HG03558 (cell line): ENCODE data around the gene IMMP2L.
A peak's percentile ranks its signal among the peaks of the same experiment; 100 is the strongest.

Source experiments
- ATAC-seq: cut with Tn5 transposase; IDR thresholded peaks from one replicate; pipeline ENCODE4 v1.9.1; 2021; ENCODE audit warnings: moderate number of reproducible peaks; ENCODE audit not compliant: unreplicated experiment; ENCODE audit errors: extremely low read depth

IMMP2L gene

GRCh38 chr7:111184987-111185386 is 377.3 kb downstream of the IMMP2L start:
- ATAC-seq = no peak

- no peak for ATAC-seq
Measured at GRCh38 chr7:111183321-111183720, 379.0 kb downstream of the IMMP2L start.

- ATAC-seq = no peak
Measured at GRCh38 chr7:111180338-111180737, 382.0 kb downstream of the IMMP2L start.

DNA sequence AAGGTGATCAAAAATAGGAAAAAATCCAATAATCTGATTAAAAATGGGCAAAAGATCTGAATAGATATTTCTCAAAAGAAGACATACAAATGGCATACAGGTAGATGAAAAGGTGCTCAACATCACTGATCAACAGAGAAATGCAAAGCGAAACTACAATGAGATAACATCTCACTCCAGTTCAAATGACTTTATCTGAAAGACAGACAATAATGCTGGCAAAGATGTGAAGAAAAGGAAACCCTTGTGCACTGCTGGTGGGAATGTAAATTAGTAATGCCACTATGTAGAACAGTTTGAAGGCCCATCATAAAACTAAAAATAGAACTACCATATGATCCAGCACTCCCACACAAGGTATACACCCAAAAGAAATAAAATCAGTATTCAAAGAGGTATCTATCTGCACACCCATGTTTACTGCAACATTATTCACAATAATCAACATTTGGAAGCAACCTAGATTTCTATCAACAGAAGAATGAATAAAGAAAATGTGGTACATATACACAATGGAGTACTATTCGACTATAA is 386.3 kb downstream of the IMMP2L start:
- no peak for ATAC-seq

- ATAC-seq = no peak
Measured at GRCh38 chr7:111174510-111174909, 387.8 kb downstream of the IMMP2L start.

DNA sequence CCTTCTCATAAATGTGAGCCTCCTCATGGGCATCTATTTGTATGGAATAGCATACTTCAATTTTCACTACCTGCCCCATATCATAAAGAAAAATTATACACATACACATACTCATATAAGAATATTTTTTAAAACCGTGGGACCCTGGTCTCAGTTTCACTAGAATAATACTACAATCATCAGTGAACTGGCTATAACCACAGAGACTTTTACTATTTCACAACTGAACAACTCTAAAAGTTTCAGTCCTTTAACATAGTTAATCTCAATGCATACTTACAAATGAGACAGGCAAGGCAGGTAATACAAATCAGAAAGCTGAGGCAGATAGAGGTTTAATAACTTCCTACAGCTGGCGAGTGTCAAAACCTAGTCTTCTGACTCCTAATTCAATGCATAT is 388.3 kb downstream of the IMMP2L start:
- ATAC-seq = no peak

DNA sequence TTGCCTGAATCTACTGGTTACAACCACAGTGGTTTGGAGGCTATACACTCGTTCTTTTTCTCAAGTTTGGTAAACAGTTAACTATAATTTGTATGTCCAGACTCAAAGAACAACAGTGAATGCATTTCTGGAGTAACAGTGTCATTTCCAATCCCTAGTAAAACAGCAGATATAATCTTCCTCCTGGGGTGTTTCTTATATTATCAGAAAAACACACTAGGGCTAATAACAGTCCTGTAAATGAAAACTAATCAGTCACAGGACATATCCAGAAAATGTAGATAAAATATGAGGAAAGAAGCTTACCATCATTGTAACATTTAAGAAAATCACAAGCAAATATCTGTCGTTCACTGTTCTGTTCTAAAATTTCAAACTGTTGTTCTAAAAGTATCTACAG is 388.8 kb downstream of the IMMP2L start:
- no peak for ATAC-seq

DNA sequence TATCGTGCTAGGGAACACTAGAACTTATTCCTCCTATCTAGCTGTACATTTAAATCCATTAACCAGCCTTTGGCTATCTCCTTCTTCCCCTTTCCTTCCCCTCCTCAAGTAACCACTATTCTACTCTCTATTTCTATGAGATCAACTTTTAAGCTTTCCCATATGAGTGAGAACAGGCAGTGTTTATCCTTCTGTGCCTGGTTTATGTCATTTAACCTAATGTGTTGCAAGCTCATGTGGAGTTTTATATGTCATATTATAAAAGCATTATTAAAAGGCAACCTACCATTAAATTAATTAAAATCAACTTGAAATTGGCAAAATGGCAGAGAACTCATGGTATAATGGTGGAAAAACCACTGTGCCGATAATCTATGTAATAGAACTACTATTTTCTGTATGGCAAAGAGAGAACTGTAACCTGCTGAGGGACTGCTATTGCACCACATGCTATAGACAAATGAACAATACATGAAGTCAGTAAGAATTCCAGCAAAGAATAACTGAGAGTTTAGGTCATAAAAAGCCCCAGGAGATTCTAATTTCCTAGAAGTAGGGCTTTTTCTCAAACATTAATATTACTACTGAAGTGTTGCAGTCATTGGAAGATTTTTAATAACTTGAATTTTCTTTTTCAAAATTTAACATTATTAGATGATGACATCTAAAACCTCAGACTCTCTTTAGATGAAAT is 389.6 kb downstream of the IMMP2L start:
- ATAC-seq = no peak

DNA sequence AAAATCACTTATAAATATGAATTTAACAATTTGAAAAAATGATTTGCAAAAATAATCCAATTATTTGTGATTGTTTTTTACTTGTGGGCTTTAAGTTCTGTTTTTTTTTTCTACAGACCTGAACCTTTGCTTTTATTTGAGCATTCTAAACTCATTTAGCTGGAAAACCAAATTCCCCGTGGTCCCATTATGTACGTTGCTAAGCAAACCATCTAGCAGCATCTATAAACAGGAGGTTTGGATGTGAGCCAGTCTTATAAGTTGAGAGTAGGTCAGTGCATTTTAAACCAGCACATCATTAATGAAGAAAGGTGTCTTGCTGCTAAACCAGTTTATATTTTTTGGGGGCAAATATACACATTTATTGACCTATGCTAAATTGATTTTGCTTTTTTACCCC is 394.1 kb downstream of the IMMP2L start:
- no peak for ATAC-seq

DNA sequence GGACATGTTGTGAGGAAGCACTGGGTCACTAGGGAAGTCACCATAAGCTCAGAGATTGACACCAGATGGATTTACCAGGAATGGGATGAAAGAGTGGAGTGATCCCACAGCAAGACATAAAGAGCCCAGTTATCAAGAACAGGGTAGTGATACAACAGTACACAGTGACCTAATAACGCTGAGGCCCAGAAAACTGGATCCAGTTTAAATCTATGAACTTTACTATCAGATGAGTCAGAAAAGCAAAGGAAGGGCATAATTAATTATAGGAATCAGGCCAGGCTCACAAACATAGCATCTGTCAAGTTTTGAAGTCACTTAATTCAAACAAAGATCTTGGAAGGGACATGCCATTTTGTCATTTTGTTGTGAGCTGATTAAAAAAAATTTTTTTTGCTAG is 397.9 kb downstream of the IMMP2L start:
- no peak for ATAC-seq

DNA sequence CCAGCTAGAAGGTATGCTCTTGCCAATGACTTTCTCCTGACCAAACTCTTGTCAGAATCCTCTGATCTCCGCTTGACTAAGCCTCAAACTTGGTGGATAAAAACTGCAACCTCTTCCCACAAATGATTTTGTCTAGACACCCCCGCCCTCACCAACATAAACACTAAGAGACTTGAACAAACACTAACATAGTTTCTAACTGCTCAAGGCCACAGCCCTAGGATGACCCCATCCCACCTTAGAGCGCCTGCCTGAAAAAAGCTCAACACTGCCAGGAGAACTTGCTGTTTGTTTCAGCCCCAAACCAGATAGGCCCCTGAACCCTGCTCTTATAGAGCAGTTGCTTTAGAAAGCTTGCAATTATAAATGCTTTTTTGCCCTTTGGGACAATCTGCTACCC is 399.6 kb downstream of the IMMP2L start:
- no peak for ATAC-seq

DNA sequence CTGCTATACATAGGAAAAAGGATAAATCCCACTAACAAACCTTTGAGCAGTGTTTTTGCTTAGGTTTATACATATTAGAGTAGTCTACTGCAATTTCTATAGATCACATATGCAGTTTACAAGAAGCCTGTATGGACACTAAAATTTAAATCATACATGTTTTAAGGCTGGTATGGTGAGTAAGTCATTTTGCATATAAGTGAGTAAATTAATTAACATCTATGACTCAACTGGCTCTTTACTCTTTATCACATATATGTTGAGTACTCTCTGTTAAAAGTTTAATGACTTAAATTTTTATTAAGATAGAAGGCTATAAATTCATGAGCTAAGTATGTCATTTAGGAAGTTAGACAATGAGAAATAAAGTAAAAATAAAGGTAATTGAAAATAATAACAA is 402.0 kb downstream of the IMMP2L start:
- no peak for ATAC-seq

GRCh38 chr7:111159426-111159825 is 402.9 kb downstream of the IMMP2L start:
- no peak for ATAC-seq

DNA sequence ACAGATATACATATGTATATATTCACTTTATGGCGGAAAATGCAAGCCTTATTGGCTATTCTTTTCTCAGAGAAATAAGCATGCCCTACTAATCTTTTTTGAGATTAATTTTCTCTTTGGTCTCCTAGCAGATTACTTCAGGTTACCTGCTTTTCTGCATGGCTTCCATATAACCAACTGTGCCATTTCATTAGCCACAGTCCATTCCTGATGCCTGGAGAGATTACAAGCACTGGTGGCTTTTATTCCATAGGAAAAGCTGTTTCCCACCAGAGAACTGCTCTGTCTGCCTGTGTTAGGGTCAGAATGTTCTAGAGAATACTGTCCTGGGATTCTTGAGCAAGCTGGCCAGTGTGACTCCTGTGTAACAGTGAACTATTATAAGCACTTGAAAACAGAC is 411.6 kb downstream of the IMMP2L start:
- ATAC-seq = no peak

- no peak for ATAC-seq
Measured at GRCh38 chr7:111147708-111148533, 414.4 kb downstream of the IMMP2L start.

- no peak for ATAC-seq
Measured at GRCh38 chr7:111146136-111146535, 416.2 kb downstream of the IMMP2L start.

- ATAC-seq = no peak
Measured at GRCh38 chr7:111145472-111145871, 416.8 kb downstream of the IMMP2L start.

DNA sequence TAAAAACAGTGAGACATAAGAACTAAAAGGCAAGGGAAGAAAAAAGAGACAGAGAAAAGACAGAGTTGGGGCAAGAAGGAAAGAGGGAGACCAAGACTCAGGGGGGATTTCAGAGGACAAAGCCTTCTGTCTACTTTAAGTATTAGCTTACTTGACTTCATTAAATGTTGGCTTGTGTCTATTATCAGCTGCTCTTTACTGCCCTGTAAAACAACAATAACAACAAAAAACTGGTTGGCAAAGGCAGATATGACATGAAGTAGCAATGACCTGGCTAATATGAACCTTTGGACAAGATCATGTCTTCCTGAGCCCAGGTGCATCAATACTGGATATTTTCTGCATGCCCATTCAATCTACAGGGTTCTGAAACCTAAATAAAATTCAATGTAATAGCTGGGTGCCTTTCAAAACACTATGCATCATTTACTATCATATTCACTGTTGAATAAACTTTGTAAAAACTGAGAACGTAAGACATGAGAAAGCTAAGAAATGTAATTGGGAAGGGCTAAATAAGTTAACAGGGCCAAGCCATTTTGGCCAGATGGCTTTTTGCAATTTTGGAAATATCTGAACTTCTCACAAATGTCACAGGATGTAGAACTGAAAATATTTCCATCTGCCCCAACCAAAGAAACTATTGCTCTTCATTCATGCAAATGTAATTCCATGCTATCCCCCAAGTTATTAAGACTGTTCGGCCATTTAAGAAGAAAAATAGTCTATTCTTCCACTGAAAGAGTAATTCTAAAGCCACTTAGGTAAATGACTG is 422.0 kb downstream of the IMMP2L start:
- ATAC-seq = no peak

DNA sequence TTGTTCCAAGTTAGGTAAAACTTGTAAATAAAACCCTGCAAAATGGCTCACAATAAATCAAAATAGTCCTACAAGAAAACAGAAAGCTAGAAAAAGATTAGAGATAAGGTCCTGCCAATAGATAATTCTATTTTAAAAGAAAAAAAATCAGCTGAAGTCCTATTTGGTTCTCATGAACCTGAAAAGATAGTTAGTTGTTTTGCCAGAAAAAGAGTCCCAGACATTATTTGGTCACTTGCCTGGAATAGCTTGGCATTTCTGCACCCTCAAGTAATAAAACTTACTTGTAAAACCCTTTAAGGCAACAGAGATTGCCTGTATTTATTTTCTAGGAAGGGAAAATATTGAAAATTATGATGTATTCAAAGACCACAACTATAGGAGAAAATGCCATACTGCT is 423.7 kb downstream of the IMMP2L start:
- ATAC-seq = no peak

GRCh38 chr7:111138193-111138569 is 424.1 kb downstream of the IMMP2L start:
- ATAC-seq = peak; percentile 84
